CD4-positive, alpha-beta T cell treated with Interleukin-17A for 4 hours (primary cell): ENCODE results near the gene STAM.
A peak's percentile ranks its signal among the peaks of the same experiment; 100 is the strongest.

Source experiments
- DNase-seq: peaks from one replicate; pipeline ENCODE4 v3.0.0-alpha.2; 2020; ENCODE audit warnings: mixed read lengths

STAM gene

GRCh38 chr10:17648243-17649035 lies 4.5 kb downstream of the STAM start:
- DNase-seq, result peak; percentile 62

GRCh38 chr10:17649052-17649451 lies 5.1 kb downstream of the STAM start:
- DNase-seq, result no peak

- DNase-seq, result no peak
Measured at GRCh38 chr10:17649836-17650235, 5.9 kb downstream of the STAM start.

GRCh38 chr10:17650416-17650815 lies 6.5 kb downstream of the STAM start:
- DNase-seq, result no peak

GRCh38 chr10:17651896-17652295 lies 7.9 kb downstream of the STAM start:
- no peak for DNase-seq

GRCh38 chr10:17652585-17652984 lies 8.6 kb downstream of the STAM start:
- DNase-seq, result no peak

- DNase-seq, result no peak
Measured at GRCh38 chr10:17655009-17655408, 11.1 kb downstream of the STAM start.

GRCh38 chr10:17655567-17656146 lies 11.7 kb downstream of the STAM start:
- DNase-seq, result no peak

GRCh38 chr10:17657103-17657500 lies 13.2 kb downstream of the STAM start:
- DNase-seq, result no peak

GRCh38 chr10:17659365-17659764 lies 15.4 kb downstream of the STAM start:
- no peak for DNase-seq

- no peak for DNase-seq
Measured at GRCh38 chr10:17660921-17661320, 17.0 kb downstream of the STAM start.

GRCh38 chr10:17661510-17661909 lies 17.6 kb downstream of the STAM start:
- DNase-seq, result no peak

- no peak for DNase-seq
Measured at GRCh38 chr10:17662193-17663138, 18.5 kb downstream of the STAM start.

- no peak for DNase-seq
Measured at GRCh38 chr10:17663450-17663849, 19.5 kb downstream of the STAM start.

- DNase-seq, result no peak
Measured at GRCh38 chr10:17665747-17666146, 21.8 kb downstream of the STAM start.

GRCh38 chr10:17668435-17669184 lies 24.7 kb downstream of the STAM start:
- DNase-seq, result no peak

GRCh38 chr10:17669185-17669872 lies 25.4 kb downstream of the STAM start:
- DNase-seq, result peak; percentile 36

GRCh38 chr10:17671307-17671706 lies 27.4 kb downstream of the STAM start:
- DNase-seq, result no peak

GRCh38 chr10:17673471-17674061 lies 29.6 kb downstream of the STAM start:
- no peak for DNase-seq

- no peak for DNase-seq
Measured at GRCh38 chr10:17674566-17674965, 30.6 kb downstream of the STAM start.

GRCh38 chr10:17675638-17676037 lies 31.7 kb downstream of the STAM start:
- DNase-seq, result no peak

- DNase-seq, result no peak
Measured at GRCh38 chr10:17676919-17677318, 33.0 kb downstream of the STAM start.
